Activated T-helper 2 cell treated with anti-CD3 and anti-CD28 coated beads, Interferon-gamma antibody, Interleukin-2, Interleukin-4, amounts not matched to agents 10 μg/mL and 5 μg/mL and 100 μg/mL, durations not matched to agents 14 hours and 24 hours and 36 hours (primary cell): ENCODE data around the gene CHRNA7. TPM values are rescaled to one million over a fixed set of nuclear protein-coding genes. Genes with fewer than 3 reads are reported as not detected.

Experiments
- DNase-seq: peaks from one replicate; pipeline ENCODE4 v3.0.0; 2021; ENCODE audit warnings: low spot score
- H3K27ac Mint-ChIP-seq: one replicate; pipeline ENCODE4 v1.8.0; 2021; ENCODE audit warnings: mixed read lengths
- H3K27me3 Mint-ChIP-seq: one replicate; pipeline ENCODE4 v1.8.0; 2021; ENCODE audit warnings: low read depth, mixed read lengths
- H3K36me3 Mint-ChIP-seq: one replicate; pipeline ENCODE4 v1.8.0; 2021; ENCODE audit warnings: low read depth, mixed read lengths
- H3K4me1 Mint-ChIP-seq: one replicate; pipeline ENCODE4 v1.8.0; 2021; ENCODE audit warnings: low read depth, mixed read lengths
- H3K4me3 Mint-ChIP-seq: one replicate; pipeline ENCODE4 v1.8.0; 2021; ENCODE audit warnings: low read depth, mild to moderate bottlenecking, moderate library complexity, mixed read lengths
- H3K9me3 Mint-ChIP-seq: one replicate; pipeline ENCODE4 v1.8.0; 2021; ENCODE audit warnings: mixed read lengths
- intact Hi-C: fragments of 100-400 bp; cut with micrococcal nuclease; formaldehyde crosslinking; loops from one replicate; pipeline ENCODE4 v1.15.1; 2023
- total RNA-seq: library from RNA; stranded (reverse); gene quantifications from 2 replicates; pipeline ENCODE4 v1.2.3, GENCODE V29; 2022

CHRNA7 gene
- total RNA-seq, 1 donor from 2014 or later, result 0.25 TPM

DNA sequence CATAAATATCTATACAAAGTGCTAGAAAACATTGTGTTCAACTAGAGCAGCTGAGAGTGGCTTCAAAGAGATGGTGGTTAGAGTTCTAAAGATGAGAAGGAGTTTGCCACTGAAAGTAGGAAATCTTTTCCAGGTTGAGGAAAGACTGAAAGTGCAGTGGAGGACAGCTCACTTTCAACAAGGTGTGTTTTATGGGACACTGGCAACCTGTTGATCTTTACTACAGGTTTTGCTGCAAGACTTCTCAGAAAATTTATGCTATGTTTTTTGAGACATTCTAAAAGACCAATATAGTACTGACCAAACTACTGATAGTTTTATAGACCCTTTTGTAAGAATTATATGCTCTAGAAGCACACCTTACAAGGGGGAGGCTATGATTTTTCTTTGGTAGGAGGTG lies 3.8 kb downstream of the CHRNA7 start:
- no peaks in the 10 kb centered on the region for H3K4me1 Mint-ChIP-seq
- no peak for DNase-seq
- H3K4me3 Mint-ChIP-seq, result no peak overlapping the region
- no peak overlapping the region for H3K27ac Mint-ChIP-seq
- H3K9me3 Mint-ChIP-seq, result no peaks in the 10 kb centered on the region
- intact Hi-C loops, result no loop called here
- peaks cover 42% of the 10 kb centered on the region for H3K27me3 Mint-ChIP-seq
- no peaks in the 10 kb centered on the region for H3K36me3 Mint-ChIP-seq

DNA sequence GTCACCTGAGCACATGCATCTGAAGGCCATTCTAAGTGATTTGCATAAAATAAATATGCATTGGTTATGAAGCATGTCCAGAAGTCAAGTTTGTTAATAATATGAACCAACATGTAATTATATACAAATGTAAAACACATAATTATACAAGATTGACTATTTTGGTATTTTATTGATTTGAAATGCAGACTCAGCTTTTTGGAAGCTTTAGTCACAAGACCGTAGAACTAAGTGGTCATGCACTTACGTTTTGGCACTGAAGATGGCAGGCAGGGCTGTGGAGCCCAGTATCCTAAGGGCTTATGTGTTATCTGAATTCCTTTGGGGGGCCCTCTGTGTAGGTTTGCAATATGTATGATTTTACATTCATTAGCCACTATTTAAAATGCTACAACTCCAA lies 5.0 kb downstream of the CHRNA7 start:
- no peak for DNase-seq
- Mint-ChIP-seq H3K4me1 (no peaks in the 10 kb centered on the region), H3K27me3 (peaks cover 33% of the 10 kb centered on the region), H3K9me3 (no peaks in the 10 kb centered on the region), H3K36me3 (no peaks in the 10 kb centered on the region), H3K4me3 (no peak overlapping the region), H3K27ac (no peak overlapping the region)
- intact Hi-C loops, result no loop called here

- intact Hi-C loops, result no loop called here
- no peaks in the 10 kb centered on the region for H3K36me3 Mint-ChIP-seq
- no peak for DNase-seq
- no peak overlapping the region for H3K4me3 Mint-ChIP-seq
- H3K9me3 Mint-ChIP-seq, result no peaks in the 10 kb centered on the region
- peaks cover 21% of the 10 kb centered on the region for H3K27me3 Mint-ChIP-seq
- no peaks in the 10 kb centered on the region for H3K4me1 Mint-ChIP-seq
- no peak overlapping the region for H3K27ac Mint-ChIP-seq
Observed at GRCh38 chr15:32036971-32037370, 6.7 kb downstream of the CHRNA7 start.

GRCh38 chr15:32041294-32041693 lies 11.0 kb downstream of the CHRNA7 start:
- no peaks in the 10 kb centered on the region for H3K9me3 Mint-ChIP-seq
- no peaks in the 10 kb centered on the region for H3K36me3 Mint-ChIP-seq
- H3K27me3 Mint-ChIP-seq, result peaks cover 6% of the 10 kb centered on the region

DNA sequence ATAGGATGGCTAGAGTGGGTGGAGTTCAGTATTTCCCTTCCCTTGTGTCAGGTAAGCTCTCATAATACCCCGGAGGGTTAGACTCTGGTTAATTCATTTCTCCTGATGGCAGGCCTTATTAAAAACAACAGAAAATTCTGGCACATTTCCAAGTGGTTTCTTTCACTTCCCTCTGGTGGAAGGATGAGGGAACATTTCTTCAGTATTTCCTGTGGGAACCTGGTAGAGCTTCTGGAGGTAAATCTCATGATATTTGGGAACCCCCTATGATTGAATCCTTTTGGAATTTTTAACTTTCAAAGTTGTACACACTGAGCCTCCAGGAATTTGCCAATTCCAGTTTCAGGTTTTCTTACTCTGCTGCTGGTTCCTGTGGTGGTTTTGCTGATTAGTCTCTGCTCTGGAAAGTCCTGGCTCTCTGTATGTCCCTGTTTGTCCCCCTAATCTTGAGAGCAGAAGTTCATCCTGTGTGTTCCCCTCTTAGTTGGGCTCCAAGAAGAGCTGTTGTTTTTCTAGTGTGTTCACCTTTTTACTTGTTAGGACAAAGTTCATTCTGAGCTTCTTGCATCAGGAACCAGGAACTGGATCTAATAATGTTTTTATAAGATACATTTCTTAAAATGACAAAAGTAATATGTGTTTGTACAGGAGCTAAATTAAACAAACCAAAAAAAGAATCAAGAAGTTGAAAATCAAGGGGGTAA lies 12.1 kb downstream of the CHRNA7 start:
- intact Hi-C loops, result no loop called here
- DNase-seq, result no peak
- no peaks in the 10 kb centered on the region for H3K36me3 Mint-ChIP-seq

More at GRCh38 chr15:32041294-32041693, 11.0 kb downstream of the CHRNA7 start:
- Mint-ChIP-seq H3K27ac (no peak overlapping the region), H3K4me3 (no peak overlapping the region), H3K4me1 (no peaks in the 10 kb centered on the region)
- no peak for DNase-seq
- intact Hi-C loops, result no loop called here

DNA sequence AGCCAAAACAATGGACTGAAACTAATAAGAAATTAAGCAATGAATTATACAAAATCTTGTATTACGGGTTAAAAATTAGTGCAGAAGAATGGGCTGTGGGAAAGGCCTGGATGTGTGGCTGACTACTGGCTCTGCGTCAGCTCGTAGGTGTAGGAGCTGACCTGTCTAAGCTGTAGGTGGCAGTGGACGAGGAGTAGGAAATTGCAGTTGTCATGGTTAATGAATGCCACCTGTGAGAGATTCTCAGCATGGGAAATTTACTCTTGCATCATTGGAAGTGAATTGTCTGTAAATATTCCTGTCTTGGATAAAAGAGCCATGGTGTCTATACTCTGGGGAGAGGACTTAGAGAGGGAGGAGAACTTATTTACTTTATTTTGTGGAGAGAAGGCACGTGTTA lies 23.4 kb downstream of the CHRNA7 start:
- Mint-ChIP-seq H3K4me1 (no peaks in the 10 kb centered on the region), H3K9me3 (no peaks in the 10 kb centered on the region), H3K27me3 (no peaks in the 10 kb centered on the region), H3K4me3 (no peak overlapping the region), H3K27ac (no peak overlapping the region), H3K36me3 (no peaks in the 10 kb centered on the region)
- DNase-seq, result no peak
- intact Hi-C loops, result no loop called here

More for the DNA sequence above, 12.1 kb downstream of the CHRNA7 start:
- Mint-ChIP-seq H3K27me3 (peaks cover 6% of the 10 kb centered on the region), H3K9me3 (no peaks in the 10 kb centered on the region), H3K27ac (no peak overlapping the region), H3K4me3 (no peak overlapping the region), H3K4me1 (no peaks in the 10 kb centered on the region)

DNA sequence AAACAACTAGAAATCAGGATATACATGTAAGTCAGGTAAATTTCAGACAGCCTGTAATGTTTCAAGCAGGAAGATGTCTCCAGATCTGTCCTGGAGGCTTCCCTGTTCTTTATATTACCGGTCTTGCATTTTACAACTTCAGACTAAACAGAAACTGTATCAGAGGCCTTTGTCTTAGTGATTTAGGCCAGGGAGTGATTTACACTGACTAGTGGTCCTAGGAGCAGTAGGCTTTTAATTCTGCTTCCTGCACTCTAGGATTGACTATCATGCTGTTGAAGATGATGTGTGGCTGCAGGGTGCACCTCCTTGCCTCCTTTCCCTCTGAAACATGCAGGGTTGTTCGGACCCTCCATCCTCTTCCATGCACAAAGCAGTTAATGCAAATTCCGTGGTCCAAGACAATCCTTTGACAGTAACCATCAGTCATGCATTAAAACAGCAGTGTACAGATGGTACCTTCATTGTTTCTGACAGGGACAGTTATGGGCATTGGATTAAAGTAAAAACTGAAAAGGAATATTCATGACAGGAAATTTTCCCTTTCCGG lies 27.6 kb downstream of the CHRNA7 start:
- Mint-ChIP-seq H3K27me3 (no peaks in the 10 kb centered on the region), H3K27ac (no peak overlapping the region), H3K4me3 (no peak overlapping the region), H3K9me3 (no peaks in the 10 kb centered on the region), H3K4me1 (no peaks in the 10 kb centered on the region), H3K36me3 (no peaks in the 10 kb centered on the region)
- DNase-seq, result no peak
- intact Hi-C loops, result no loop called here

DNA sequence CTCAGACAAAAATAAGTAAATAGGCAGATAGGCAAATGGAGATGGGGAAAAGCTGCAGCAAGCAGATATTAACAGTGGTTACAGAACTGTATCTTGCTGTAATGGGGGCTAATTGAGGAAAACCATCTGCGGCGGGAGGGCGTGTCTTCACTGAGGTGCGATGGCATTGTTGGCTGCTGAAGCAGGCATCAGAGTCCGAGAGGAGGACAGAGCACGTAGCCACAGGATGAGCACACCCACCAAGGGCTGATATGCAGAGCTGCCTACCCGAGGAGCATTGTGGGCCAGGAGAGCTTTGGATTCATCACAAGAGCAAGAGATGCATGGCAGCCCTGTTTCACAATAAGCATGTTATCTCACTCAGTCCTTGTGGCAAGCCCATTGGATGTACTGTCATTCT lies 30.4 kb downstream of the CHRNA7 start:
- Mint-ChIP-seq H3K36me3 (no peaks in the 10 kb centered on the region), H3K27ac (no peak overlapping the region), H3K4me3 (no peak overlapping the region), H3K4me1 (no peaks in the 10 kb centered on the region), H3K27me3 (no peaks in the 10 kb centered on the region), H3K9me3 (no peaks in the 10 kb centered on the region)
- intact Hi-C loops, result no loop called here
- DNase-seq, result no peak

GRCh38 chr15:32067115-32067514 lies 36.8 kb downstream of the CHRNA7 start:
- intact Hi-C loops, result no loop called here
- Mint-ChIP-seq H3K36me3 (no peaks in the 10 kb centered on the region), H3K4me3 (no peak overlapping the region), H3K27me3 (no peaks in the 10 kb centered on the region), H3K9me3 (peaks cover 32% of the 10 kb centered on the region), H3K4me1 (no peaks in the 10 kb centered on the region), H3K27ac (no peak overlapping the region)
- DNase-seq, result no peak

DNA sequence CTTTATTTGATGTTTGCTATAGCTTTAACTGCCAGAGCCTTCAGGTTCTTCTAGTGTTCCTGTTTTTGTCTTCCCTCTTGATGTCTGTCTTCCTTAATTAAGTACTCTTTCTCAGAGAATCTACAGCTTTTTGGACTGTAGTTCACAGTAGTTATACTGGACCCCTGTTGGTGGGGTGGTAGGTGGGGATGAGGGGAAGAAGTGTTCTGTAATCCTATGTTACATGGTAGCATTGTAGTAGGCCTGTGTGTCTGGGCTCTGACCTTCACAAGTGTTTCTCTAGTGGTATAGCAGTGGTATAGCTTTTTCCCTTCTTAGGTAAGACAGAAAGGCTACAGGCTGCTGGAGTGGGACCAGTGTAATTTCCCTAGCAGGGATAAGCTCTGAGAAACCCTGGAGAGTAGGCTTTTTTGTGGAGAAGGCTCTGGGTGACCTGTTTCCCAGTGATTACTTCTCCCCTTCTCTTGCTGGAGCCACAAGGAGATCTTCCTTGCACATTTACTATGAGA lies 59.6 kb downstream of the CHRNA7 start:
- Mint-ChIP-seq H3K9me3 (no peaks in the 10 kb centered on the region), H3K4me1 (no peaks in the 10 kb centered on the region), H3K27me3 (no peaks in the 10 kb centered on the region), H3K4me3 (no peak overlapping the region), H3K27ac (no peak overlapping the region), H3K36me3 (no peaks in the 10 kb centered on the region)
- DNase-seq, result no peak
- intact Hi-C loops, result no loop called here

- no peak for DNase-seq
- Mint-ChIP-seq H3K36me3 (no peaks in the 10 kb centered on the region), H3K4me1 (no peaks in the 10 kb centered on the region), H3K9me3 (no peaks in the 10 kb centered on the region), H3K4me3 (no peak overlapping the region), H3K27me3 (no peaks in the 10 kb centered on the region), H3K27ac (no peak overlapping the region)
- intact Hi-C loops, result no loop called here
Observed at GRCh38 chr15:32091505-32092380, 61.4 kb downstream of the CHRNA7 start.

DNA sequence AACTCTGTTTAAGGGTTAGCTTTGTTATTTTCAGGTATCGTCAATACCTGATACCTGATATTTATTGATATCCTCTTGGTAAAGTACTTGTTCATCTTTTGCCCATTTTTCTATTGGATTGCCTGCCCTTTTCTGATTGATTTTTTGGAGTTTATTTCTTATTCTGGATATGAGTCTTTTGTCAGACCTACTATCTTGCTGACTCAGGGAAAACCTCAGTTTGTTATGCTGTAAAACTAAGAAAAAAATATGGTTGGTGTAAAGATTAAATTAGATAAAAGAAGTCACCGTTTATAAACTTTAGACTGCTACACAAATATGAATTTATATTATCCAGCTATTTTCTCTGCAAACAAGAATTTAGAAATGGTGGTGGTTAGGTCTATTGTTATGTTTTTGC lies 65.9 kb downstream of the CHRNA7 start:
- intact Hi-C loops, result no loop called here
- H3K4me3 Mint-ChIP-seq, result no peak overlapping the region
- H3K27me3 Mint-ChIP-seq, result no peaks in the 10 kb centered on the region

More for the DNA sequence above, 65.9 kb downstream of the CHRNA7 start:
- no peak for DNase-seq
- Mint-ChIP-seq H3K9me3 (no peaks in the 10 kb centered on the region), H3K4me1 (no peaks in the 10 kb centered on the region), H3K36me3 (no peaks in the 10 kb centered on the region), H3K27ac (no peak overlapping the region)
